ENCODE measurements around the gene ACTMAP.
"Not testable (repeated sequence)": the region's sequence is repeated elsewhere in the genome, so short reads cannot be mapped to it uniquely, and the experiment has no call there.

The ACTMAP gene

DNA sequence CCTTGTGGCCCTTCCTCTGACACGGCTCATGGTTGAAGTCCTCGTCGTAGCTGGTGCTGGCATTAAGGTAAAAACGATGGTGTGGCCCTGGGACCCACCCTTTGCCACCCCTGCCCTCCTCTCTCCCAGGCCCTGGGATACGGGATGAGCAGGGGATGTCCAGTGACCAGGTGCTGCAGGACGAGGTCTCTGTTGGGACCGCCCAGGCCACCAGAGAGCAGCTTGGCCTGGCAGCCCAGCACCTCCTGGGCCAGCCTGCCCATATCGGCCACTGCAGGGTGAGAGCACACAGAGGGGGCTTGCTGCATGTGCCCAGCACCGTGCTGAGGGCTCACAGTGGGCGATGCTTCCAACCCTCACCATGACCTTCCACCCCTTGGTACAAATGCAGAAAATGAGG, 6.4 kb downstream of the ACTMAP start:
- DNase-seq (ENCODE audit: low spot score) = no peak

DNA sequence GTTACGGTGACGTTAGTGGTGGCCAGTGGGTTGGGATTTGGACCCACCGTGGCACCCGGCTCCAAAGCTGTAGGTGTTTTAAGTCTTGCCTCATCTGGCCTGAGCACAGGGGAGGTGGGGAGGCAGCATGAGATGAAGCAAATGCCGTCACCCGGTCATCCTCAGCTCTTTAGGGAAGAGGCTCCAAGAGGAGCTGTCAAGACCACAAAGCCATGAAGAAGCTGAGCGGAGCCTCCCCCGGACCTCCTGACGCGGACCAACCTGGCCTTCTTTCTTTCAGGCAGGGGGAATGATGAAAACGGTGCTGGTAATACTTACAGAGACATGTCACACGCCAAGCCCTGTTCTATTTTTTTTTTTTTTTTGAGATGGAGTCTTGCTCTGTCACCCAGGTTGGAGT, 7.4 kb downstream of the ACTMAP start:
- DNase-seq (ENCODE audit: low spot score) = no peak

DNA sequence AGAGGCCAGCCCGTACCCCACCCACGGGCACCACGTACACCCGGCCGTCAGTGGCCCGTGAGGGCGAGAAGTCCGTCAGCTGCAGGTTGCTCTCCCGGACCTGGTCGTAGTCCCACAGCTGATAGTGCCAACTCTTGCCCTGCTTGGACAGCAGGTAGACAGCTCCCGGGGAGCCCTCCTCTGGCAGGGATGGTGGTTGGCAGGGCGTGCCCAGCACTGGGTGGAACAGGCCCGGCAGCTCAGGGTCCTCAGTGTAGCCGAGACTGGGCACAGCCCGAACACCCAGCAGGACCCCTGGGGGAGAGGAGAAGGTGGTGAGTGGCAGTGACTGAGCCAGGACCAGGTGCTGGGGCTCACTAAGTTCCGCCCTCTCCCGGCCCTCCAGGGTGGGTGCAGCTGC, 7.8 kb downstream of the ACTMAP start:
- DNase-seq (ENCODE audit: low spot score) = no peak

DNA sequence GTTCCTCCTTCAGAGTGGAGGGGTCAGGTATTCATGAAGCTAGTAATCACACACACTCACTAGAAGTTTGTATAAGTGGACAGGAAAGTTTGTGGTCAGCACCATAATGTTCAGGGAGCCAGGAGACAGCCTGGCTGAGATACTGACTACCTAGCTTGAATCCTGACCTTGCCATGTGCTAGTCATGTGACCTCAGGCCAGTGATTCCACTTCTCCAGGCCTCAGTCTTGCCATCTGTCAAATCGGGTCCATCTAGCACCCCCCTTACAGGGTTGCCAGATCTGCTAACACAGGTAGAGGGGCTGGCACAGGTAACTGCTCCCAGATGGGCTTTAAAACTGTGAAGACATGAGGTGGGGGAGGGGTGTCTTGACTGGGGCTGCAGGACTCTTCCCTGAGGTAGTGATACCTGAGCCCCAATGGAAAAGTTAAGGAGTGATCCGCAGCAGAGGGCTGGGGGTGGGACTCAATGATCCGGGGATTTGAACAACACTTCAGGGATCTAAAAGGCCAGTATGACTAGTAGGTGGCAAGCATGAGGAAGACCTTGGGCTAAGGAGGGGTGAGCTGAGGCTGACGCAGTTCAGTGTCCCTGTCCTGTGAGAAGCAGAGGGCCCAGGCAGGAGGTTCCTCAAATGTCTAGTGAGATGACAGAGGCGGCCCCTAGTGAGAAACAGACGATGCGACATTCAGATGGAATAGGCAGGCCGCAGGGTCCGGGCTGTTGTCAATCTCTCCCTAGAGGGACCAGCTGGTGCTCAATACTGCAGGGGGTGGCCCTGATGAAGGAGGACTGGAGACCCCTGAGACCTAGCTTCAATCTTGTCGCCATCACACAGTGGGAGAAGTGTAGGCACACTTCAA, 8.5 kb downstream of the ACTMAP start:
- no peak for DNase-seq (ENCODE audit: low spot score)

DNA sequence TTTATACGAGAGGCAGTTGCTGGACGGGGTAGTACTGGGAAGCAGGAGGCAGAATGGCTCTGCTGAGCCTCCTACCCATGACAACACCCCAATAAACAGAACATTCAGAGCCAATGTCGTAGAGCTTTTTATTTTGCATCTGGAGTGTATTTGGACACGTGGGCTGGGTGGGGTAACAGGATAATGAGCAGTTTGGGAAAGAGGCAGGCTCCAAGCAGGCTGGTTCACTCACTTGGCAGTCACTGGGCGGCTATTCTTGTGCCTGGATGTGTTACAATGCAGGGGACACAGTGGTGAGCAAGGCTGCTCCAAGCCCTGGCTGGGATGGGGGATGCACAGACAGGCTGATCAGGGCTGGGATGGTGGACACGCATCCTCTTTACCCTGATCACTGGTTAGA, 9.5 kb downstream of the ACTMAP start:
- no peak for DNase-seq (ENCODE audit: low spot score)

DNA sequence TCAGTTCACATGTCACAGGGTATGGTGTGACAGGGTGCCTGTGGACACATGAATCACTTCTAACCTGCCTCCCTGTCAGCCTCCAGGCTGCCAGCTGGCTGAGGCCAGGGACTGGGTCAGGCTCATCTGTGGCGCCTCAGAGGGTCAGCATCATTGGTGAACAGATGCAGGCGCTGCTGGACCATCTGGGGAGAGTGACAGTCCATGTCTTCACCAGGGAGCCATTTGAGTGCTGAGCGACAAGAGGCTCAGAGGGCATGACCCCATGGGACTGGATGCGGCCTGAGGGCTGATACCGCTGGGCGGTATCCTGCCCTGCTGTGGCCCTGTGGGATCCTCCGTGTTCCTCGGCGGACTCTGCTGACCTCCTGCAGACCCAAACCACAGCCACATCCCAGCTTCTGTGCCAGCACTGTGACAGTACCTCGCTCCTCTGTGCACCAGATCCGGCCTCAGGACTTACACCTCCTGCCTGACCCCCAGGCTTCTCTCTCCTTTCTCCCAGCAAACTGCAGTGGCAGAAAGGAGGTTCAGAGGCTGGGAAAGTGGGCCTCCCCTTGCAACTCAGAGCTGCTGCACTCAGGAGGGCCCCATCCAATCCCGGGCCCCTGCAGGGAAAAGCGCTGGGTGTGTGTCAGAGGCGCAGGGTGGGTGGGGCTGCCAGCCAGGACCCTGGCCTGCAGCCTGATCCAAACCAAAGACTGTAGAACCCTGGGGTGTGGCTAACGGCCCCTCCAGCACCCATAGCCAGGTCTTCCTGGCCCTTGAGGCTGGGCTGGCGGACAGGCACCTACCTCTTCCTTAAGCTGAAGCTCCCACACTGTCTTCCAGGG, 10.2 kb downstream of the ACTMAP start:
- DNase-seq (ENCODE audit: low spot score) = no peak

DNA sequence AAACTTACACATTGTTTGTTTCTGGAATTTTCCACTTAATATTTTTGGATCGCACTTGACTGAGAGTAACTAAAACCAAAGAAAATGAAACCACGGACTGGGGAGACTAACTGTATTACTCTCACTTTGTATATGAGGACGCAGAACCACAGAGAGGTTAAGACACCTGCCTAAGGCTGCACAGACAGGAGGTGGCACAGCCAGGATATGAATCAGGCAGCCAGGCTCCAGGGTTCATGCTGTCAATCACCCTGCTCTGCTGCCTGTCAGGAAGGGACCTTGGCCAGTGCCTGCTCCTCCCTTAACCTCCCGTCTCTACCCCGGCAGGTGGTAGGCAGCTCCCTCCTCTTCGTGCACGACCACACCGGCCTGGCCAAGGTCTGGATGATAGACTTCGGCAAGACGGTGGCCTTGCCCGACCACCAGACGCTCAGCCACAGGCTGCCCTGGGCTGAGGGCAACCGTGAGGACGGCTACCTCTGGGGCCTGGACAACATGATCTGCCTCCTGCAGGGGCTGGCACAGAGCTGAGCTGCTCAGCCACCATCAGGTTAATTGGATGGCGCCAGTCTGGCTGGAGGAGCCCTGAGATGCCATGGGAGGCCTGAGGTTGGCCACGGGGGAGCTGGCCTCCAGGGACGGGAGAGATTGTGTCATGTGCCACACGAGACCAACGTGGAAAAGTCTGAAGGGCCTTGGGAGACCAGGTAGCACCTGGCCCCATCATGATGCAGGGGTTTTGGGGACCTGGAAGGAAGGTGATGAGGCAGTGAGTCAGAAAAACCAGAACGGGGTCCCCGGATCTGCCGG, 11.0 kb downstream of the ACTMAP start:
- no peak for DNase-seq (ENCODE audit: low spot score)

DNA sequence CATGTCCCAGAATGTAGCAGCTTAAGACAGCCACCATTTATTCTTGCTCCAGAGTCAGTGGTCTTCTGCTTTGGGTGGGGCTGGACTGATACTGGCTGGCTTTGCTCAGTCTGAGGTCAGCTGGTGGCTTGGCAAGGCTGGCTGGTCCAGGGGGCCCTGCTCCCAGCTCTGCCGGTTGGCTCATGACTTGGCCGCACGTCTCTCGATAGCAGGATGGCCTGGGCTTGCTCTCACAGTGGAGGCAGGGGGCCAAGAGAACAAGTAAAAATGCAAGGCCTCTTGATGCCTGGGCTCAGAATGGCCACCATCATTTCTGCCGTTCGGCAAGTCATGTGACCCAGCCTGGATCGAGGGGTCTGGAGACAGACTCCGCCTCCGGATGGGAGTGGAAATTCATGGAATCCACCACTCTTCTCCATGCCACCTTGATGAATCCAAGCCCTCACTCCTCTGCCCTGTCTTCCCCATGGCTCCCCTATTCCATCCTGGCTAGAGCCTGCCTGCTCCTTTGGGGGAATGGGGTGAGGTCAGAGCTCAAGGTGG, 13.1 kb downstream of the ACTMAP start:
- DNase-seq (ENCODE audit: low spot score) = no peak

DNA sequence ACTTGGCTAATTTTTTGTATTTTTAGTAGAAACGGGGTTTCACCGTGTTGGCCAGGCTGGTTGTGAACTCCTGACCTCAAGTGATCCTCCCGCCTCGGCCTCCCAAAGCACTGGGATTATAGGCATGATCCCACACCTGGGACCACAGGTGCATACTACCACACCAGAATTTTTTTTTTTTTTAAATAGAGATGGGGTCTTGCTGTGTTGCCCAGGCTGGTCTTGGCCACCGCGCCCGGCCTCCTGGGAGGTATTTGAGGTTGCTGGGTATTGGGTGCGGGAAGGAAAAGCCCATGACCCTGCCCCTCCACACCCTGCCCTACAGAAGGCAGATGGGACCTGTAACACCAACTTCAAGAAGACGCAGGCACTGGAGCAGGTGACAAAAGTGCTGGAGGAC, 13.6 kb downstream of the ACTMAP start:
- DNase-seq (ENCODE audit: low spot score) = no peak

DNA sequence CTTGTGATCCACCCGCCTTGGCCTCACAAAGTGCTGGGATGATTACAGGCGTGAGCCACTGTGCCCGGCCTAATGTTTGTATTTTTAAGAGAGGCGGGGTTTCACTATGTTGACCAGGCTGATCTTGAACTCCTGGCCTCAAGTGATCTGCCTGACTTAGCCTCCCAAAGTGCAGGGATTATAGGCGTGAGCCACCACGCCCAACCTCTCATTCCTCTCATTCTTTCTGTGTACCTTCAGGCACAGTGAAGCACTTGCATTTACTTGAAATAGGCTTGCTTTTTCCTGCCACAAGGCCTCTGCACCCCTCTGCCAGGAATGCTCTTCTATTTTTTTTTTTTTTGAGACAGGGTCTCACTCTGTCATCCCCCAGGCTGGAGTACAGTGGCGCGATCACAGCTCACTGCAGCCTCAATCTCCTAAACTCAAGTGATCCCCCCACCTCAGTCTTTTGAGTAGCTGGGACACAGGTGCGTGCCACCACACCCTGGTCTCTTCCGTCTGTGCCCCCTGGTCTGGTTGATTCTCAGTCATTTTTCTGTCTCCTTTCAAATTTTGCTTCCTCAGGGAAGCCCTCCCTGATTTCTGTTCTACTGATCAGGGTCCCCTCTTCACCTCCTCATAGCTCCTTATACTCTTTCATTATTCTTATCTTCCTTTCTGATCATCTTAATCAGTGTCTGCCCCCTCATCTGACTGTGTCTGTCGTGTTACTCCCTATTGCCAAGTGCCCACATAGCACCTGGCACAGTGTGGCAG, 15.1 kb downstream of the ACTMAP start:
- no peak for DNase-seq (ENCODE audit: low spot score)

DNA sequence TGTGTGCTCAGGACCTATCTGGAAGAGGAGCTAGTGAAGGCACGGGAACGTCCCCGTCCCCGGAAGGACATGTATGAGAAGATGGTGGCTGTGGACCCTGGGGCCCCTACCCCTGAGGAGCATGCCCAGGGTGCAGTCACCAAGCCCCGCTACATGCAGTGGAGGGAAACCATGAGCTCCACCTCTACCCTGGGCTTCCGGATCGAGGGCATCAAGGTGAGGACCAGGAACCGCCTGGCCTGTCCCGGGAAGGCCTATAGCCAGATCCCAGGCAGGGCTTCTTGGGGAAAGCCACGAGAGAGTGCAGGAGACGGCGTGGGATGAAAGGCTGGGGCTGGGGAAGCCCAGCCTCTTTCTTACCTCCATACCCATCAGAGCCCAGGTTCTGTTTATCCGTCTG, 17.1 kb downstream of the ACTMAP start:
- no peak for DNase-seq (ENCODE audit: low spot score)

DNA sequence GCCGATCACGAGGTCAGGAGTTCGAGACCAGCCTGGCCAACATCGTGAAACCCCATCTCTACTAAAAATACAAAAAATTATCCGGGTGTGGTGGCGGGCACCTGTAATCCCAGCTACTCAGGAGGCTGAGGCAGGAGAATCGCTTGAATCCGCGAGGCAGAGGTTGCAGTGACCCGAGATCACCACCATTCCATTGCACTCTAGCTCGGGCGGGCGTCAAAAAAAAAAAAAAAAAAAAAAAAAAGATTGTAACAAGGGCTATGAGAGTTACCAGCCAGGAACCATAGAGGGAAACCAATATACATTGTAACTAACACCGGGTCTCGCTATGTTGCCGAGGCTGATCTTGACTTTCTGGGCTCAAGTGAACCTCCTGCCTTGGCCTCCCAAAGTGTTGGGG, 18.0 kb downstream of the ACTMAP start:
- DNase-seq (ENCODE audit: low spot score) = not testable (repeated sequence)

DNA sequence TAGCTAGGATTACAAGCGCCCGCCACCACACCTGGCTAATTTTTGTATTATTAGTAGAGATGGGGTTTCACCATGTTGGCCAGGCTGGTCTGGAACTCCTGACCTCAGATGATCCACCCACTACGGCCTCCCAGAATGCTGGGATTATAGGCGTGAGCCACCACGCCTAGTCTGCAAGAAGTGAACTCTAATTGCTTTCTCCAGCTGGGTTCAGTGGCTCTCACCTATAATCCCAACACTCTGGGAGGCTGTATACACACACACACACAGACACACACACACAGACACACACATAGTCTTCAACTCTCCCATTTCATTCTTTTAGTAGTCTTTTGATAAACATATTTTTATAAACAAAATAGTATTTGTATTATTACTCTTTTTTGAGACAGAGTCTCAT, 20.2 kb downstream of the ACTMAP start:
- DNase-seq (ENCODE audit: low spot score) = not testable (repeated sequence)

DNA sequence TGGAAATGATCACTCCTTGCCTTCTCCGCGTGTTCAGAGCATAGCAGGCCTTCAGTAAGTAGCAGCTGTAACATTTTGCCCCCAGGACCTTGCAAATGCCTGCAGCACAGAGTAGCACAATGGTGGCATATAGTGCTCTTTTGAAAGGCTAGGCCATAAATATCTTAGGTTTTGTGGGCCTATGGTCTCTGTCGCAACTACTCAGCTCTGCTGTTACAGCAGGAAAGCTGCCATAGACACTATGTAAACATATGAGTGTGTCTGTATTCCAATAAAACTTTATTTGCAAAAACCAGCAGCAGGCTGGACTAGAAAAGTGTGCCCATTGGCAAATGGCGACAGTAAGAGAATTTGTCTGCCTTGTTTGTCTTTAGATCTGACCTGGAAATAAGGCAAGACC, 24.0 kb downstream of the ACTMAP start:
- DNase-seq (ENCODE audit: low spot score) = no peak

DNA sequence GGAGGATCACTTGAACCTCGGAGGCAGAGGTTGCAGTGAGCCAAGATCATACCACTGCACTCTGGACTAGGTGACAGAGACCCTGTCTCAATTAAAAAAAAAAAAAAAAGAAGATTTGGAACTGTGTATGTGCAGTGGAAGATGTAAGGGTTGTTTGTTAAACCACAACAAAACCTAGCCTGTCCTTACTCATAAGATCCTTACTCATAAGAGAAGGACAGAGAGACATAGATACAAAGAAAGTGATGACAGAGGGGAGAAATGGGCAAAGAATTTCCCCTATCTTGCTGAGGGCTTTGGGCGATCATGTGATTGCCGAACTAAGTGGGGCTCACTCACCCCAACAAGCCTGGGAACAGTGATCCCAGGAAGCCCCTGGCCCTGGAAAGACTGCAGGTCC, 25.4 kb downstream of the ACTMAP start:
- DNase-seq (ENCODE audit: low spot score) = no peak

DNA sequence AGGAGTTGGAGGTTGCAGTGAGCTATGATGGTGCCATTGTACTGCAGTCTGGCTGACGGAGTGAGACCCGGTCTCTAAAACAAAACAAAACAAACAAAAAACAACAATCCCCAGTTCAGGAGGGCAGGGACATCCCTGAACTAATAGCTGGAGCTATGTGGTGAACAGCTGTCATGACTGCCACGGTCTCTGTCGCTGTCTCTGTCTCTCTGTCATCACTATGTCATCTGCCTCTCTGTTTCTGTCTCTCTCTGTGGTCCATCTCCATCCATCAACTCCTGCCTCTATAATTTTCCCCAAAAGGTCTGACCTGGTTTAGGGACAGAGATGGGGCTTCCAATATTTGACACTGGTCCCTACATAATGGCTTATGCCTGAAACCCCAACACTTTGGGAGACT, 26.0 kb downstream of the ACTMAP start:
- no peak for DNase-seq (ENCODE audit: low spot score)

DNA sequence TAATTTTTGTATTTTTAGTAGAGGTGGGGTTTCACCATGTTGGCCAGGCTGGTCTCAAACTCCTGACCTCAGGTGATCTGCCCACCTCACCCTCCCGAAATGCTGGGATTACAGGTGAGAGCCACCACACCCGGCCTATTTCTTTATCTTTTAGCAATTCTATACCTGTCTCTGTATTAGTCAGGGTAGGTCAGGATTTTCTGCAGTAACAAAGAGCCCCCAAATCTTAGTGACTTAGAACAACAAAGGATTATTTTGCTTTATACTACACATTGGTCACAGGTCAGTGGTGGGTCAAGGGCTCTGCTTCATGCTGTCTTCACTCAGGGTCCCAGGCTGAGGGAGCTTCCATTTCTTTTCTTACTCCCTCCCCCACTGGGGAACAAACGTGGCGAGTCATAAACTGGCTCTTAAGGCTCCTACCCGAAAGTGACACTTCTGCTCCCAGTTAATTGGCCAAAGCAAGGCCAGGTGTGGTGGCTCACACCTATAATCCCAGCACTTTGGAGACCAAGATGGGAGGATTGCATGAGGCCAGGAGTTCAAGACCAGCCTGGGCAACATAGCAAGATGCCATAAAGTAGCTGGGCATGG, 26.5 kb downstream of the ACTMAP start:
- DNase-seq (ENCODE audit: low spot score) = no peak

DNA sequence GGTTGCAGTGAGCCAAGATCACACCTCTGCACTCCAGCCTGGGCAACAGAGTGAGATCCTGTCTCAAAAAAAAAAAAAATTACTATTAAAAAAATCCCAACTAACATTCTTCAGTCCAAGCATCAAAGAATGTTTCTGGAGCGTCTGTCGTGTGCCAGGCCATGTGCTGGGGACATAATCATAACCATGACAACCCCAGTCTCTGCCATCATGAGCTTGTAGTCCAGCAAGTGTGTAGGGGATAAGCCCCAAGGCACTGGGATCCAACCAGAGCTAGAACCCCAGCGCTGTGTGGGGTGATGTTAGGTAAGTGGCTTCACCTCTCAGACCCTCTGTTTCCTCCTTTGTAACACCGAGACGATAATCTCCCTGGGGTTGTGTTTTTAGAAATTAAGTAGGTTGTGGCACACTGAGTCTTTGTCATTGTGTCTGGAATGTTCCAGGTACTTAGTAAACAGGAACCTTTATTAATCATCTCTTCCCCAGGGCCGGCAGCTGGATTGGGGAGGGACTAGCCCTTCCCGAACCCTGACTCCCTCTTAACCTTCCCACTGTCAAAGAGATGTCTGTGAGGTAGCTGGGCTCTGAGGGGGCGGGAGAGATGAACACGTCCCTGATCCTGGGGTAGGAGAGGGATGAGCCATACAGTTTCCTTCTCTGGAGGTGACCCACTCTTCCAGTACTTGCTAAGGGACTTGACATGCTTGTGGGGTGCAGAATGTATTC, 28.2 kb downstream of the ACTMAP start:
- DNase-seq (ENCODE audit: low spot score) = no peak

DNA sequence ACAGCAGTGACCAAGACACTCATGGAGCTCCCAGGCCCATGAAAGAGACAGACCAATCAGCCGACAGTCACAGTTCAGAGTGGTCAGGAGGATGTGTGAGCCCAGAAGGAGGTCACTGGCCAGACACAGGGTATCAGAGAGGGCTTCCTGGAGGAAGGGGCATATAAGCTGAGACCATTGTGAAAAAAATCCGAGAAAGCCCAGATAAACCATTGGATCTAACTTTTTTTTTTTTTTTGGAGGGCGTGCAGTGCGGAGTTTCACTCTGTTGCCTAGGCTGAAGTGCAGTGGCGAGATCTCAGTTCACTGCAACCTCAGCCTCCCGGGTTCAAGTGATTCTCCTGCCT, 29.2 kb downstream of the ACTMAP start:
- DNase-seq (ENCODE audit: low spot score) = no peak

DNA sequence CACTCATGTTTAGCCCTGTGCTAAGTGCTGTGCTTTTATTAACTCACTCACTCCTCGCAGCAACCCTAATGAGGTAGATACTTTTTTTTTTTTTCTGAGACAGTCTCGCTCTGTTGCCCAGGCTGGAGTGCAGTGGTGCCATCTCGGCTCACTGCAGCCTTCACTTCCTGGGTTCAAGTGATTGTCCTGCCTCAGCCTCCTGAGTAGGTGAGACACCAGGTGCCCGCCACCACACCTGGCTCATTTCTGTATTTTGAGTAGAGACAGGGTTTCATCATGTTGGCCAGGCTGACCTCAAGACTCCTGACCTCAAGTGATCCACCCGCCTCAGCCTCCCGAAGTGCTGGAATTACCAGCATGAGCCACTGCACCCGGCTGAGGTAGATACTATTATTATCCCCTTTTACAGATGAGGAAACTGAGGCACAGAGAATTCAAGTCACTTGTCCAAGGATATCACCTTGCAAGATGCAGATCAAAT, 30.8 kb downstream of the ACTMAP start:
- no peak for DNase-seq (ENCODE audit: low spot score)

All from CD4-positive, alpha-beta T cell treated with Interleukin-15 for 4 hours (primary cell).